ENCODE results near the gene CYFIP2.

DNA sequence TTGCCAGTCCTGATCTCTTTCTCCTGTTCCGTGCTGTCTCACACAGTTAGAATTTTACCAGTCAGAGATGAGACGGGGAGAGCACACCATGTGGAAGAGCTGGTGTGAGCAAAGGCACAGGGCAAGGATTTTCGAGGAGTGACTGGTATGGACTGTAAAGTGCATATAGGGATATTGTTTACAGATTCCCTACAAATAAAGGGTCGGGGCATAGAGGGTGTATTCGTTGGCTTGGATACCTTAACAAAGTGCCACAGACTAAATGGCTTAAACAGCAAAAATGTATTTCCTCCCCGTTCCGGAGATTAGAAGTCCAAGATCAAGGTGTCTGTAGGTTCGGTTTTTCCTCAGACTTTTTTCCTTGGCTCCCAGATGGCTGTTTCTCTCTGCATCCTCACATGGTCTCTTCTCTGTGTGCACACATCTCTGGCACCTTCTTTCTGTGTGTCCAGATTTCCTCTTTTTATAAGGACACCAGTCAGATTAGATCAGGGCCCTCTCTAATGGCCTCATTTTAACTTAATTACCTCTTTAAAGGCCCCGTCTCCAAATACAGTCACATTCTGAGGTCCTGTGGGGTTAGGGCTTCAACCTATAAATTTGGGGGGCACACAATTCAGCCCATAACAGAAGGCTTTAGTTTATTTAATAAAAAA is 23.4 kb downstream of the CYFIP2 start:
- TF ChIP-seq, protein P1, sequence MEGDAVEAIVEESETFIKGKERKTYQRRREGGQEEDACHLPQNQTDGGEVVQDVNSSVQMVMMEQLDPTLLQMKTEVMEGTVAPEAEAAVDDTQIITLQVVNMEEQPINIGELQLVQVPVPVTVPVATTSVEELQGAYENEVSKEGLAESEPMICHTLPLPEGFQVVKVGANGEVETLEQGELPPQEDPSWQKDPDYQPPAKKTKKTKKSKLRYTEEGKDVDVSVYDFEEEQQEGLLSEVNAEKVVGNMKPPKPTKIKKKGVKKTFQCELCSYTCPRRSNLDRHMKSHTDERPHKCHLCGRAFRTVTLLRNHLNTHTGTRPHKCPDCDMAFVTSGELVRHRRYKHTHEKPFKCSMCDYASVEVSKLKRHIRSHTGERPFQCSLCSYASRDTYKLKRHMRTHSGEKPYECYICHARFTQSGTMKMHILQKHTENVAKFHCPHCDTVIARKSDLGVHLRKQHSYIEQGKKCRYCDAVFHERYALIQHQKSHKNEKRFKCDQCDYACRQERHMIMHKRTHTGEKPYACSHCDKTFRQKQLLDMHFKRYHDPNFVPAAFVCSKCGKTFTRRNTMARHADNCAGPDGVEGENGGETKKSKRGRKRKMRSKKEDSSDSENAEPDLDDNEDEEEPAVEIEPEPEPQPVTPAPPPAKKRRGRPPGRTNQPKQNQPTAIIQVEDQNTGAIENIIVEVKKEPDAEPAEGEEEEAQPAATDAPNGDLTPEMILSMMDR (IDR thresholded peaks at IDR 0.05), result no peak
- TF ChIP-seq POLR2A (IDR thresholded peaks at IDR 0.05), result no peak

Data from esophagus squamous epithelium (tissue), 4 donors.